Measurements from ENCODE around the gene LCE2B.
"Not testable (repeated sequence)": the region's sequence is repeated elsewhere in the genome, so short reads cannot be mapped to it uniquely, and the experiment has no call there.

Gene LCE2B, protein sequence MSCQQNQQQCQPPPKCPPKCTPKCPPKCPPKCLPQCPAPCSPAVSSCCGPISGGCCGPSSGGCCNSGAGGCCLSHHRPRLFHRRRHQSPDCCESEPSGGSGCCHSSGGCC

DNA sequence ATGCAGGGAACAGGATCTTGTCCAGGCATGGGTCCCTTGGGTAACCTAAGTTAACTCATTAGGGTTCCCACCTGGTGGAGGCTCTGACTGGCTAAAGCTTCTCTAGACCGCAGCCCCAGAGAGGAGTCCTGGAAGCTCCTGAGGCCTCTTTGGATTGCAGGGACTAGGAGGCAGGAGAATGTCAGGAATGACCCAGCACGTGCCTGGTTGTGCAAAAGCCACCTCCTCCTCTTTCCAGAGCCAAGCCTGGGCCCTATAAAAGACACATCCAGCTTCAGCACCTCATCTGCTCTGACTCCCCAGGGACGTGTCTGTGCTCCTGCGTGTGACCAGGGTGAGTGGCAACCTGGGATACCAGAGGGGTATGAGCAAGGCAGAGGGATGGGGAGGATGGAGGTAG, at the start of gene LCE2B:
Gene LCE2B, plus strand, starts transcription at position 301 of the 400 bp plus-strand sequence. CDS start 721 bp downstream, outside the sequence.
- FAIRE-seq; DNase-seq (ENCODE audit: low spot score): not testable (repeated sequence)

DNA sequence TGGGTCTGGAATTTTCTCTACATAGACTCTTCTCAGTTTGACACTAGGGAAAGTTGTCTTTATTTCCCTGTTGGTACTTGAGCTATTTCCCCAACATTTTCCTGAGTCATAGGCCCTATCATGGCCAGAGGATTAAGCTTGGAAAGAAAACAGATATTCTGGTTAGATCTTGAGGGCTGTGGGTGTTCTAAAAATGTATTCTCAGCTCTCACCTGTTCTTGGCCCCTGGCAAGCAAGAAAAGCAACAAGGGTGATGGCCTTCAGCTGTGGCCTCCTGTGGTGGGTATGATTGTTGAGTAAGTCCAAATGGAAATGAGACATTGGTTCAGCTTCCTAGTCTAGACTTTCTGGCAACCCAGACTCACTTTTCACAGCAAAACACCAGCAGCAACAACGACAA, 45.6 kb upstream of the LCE2B start:
- DNase-seq (ENCODE audit: low spot score) (no peak), FAIRE-seq (no peak)

DNA sequence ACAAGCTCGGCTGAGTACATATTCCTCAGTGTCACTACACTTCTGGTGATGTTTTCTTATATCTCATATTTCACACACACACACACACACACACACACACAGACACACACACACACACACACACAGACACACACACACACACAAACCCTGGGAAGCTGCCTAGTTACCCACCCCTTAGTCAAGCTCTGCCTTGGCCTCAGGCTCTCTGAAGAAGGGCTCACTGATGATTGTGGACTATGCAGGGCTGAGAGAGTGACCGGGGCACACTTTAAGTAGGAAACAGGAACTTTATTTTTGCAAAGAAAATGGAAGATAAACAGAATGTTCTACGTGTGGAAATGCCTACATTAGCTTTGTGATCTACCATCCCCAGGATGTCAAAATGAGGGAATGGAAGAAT, 42.0 kb upstream of the LCE2B start:
- FAIRE-seq (no peak), DNase-seq (ENCODE audit: low spot score) (no peak)

DNA sequence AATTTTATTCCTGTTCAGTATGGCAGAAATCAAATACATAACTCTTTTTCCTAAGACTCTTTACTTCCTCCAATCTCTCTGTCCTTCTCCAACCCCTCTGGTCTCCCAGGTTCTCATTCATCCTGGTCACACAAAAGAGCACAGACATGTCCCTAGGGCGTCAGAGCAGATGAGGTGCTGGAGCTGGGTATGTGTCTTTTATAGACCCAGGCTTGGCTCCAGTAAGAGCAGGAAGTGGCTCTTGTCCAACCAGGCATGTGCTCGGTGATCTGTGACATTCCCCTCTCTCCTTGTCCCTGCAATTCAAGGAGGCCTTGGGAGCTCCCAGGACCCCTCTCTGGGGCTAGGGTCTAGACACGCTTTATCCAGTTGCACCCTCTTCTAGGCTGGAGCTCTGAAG, 40.8 kb upstream of the LCE2B start:
- FAIRE-seq (no peak), DNase-seq (ENCODE audit: low spot score) (no peak)

DNA sequence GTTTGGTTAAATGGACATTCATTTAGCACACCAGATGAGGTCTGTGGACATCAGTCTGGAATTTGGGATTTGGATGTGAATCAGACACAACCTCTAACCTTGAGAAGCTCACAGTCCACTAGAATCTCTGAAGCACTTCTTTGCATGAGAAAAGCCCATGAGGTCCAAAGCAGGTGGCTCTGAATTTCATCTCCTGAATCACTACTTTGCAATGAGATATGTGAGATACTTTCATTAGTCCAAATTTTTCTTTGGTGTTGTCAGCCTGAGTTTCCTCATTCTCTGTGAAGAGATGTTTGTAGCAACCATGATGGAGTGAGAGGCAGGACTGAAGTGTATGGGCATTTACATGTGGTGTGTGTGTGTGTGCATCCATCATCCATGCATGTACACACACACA, 39.3 kb upstream of the LCE2B start:
- DNase-seq (ENCODE audit: low spot score) = no peak
- no peak for FAIRE-seq

DNA sequence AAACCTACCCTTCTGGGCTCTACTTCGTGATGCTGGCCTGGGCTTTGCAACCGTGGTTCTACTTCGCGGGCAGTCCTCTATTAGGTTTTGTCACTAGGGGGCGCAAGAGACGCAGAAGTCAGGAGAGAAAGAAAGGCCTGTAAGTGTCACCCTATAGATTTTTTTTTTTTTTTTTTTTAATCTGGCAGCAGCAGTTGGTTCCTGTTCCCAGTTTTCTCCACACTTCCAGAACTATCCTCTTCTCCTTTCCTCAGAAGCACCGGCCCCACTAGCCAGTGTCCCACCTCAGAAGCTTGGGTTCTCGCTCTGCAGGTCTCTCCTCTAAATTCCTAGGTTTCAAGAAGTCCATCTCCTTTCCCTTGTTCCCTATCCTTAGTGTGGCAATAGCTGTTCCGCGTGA, 31.8 kb upstream of the LCE2B start:
- DNase-seq (ENCODE audit: low spot score) (peak; percentile 68), FAIRE-seq (no peak)

DNA sequence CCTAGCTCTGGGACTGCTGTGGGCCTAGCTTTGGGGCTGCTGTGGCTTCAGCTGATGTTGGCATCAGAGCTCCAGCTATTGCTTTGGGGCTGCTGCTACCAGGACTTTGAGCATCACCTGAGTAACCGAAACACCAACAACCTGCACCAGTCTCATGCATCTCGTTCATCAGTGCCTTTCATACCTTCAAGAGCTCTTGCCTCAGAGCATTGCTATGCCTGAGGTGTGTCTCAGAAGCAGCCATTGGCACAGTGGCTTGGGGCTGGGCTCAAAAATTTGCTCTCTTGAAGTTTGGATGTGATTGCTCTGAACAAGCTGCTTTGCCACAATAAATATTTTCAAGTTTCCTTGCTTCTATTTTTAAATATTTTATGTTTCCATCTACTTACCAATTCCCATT, 29.5 kb upstream of the LCE2B start:
- DNase-seq (ENCODE audit: low spot score) (no peak), FAIRE-seq (no peak)

DNA sequence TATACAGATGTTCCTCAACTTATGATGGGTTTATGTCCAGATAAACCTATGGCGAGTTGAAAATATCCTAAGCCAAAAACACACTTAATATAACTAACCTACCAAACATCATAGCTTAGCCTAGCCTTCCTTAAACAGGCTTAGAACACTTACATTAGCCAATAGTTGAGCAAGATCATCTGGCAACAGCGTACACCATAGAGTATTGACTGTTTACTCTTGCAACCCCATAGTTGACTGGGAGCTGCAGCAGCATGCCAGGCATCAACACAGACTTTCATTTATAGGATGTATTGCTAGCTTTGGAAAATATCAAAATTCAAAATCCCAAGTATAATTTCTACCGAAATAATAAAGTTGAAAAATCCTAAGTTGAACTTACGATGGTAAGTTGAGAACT, 28.2 kb upstream of the LCE2B start:
- DNase-seq (ENCODE audit: low spot score) (no peak), FAIRE-seq (no peak)

DNA sequence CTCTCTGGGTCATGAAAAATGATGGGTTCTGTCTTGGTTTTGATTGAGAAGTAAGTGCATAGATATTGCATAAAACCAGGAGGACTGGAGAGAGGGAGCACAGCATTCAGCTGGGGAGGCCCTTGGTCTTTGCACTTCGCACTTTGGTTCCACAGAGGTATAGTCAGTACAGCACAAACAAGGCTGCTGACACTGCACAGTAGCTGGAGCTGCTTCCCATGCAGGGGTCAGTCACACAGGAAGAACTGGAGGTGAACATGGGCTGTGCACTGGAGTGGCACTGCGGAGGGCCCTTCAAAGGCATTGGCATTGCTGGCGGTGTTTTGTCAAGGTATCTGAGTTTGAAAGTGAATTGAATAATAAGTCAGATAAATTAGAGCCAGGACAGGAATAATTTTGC, 27.3 kb upstream of the LCE2B start:
- no peak for DNase-seq (ENCODE audit: low spot score)
- FAIRE-seq = no peak

DNA sequence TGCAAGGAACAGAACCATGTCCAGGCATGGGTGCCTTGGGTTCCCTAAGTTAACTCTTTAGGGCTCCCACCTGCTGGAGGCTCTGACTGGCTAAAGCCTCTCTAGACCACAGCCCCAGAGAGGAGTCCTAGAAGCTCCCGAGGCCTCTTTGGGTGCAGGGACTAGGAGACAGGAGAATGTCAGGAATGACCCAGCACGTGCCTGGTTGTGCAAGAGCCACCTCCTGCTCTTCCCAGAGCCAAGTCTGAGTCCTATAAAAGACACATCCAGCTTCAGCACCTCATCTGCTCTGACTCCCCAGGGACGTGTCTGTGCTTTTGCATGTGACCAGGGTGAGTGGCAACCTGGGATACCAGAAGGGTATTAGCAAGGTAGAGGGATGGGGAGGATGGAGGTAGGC, 22.8 kb upstream of the LCE2B start, which contains the start of gene LCE2D:
Gene LCE2D, plus strand, starts transcription at position 283 of the 400 bp plus-strand sequence. CDS start 726 bp downstream, outside the sequence.
- DNase-seq (ENCODE audit: low spot score) (no peak), FAIRE-seq (no peak)

DNA sequence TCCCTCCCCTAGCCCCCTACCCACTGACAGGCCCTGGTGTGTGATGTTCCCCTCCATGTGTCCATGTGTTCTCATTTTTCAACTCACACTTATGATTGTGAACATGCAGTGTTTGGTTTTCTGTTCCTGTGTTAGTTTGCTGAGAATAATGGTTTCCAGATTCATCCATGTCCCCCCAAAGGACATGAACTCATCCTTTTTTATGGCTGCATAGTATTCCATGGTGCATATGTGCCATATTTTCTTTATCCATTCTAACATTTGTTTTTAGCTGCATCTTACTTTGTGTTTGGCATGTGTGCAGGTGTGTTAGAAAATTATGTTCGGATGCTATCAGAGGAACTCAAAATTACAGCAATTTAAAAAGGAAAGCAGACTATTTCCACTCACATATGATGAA, 19.8 kb upstream of the LCE2B start:
- not testable (repeated sequence) for FAIRE-seq; DNase-seq (ENCODE audit: low spot score)

DNA sequence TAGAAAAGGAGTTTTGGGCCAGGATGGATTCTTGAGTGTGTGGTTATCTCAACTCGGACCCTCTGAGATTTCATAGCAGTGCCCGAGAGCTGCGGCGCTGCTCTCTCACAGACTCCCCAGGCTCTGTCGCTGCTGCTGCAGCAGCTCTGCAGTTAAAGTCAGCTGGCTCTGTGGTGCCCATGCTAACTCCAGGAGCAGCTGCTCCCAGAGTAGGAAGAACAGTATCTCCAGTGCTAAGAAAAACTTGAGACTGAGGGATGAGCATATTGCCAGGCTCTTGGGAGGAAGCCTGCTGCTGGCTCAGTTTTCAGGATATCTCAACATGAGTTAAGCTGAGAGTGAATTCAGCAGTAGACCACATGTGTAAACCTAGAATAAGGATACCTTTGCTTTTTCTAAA, 18.3 kb upstream of the LCE2B start:
- FAIRE-seq (no peak), DNase-seq (ENCODE audit: low spot score) (no peak)

DNA sequence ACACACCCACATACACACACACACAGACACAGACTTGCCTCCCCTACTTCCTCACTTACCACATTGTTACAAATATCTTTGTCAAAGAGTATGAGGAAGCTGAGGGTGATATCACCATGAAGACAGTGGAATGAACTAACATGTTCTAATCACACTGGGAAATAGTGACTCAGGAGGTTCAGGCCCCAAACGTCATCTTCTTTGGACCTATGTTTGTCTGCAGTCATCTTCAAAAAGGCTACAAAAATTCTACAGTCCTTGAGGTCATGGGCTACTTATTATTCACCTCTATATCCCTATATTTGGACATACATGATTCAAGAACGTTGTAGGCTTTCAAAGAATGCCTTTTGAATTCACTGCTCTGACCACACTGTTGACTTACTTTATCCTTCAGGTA, 12.9 kb upstream of the LCE2B start:
- FAIRE-seq = no peak
- no peak for DNase-seq (ENCODE audit: low spot score)

DNA sequence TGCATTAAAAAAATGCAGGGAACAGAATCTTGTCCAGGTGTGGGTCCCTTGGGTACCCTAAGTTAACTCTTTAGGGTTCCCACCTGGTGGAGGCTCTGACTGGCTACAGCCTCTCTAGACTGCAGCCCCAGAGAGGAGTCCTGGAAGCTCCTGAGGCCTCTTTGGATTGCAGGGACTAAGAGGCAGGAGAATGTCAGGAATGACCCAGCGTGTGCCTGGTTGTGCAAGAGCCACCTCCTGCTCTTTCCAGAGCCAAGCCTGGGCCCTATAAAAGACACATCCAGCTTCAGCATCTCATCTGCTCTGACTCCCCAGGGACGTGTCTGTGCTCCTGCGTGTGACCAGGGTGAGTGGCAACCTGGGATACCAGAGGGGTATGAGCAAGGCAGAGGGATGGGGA, 10.9 kb upstream of the LCE2B start, which contains the start of gene LCE2C:
Gene LCE2C, plus strand, starts transcription at position 297 of the 400 bp plus-strand sequence. CDS start 737 bp downstream, outside the sequence.
- not testable (repeated sequence) for FAIRE-seq; DNase-seq (ENCODE audit: low spot score)

DNA sequence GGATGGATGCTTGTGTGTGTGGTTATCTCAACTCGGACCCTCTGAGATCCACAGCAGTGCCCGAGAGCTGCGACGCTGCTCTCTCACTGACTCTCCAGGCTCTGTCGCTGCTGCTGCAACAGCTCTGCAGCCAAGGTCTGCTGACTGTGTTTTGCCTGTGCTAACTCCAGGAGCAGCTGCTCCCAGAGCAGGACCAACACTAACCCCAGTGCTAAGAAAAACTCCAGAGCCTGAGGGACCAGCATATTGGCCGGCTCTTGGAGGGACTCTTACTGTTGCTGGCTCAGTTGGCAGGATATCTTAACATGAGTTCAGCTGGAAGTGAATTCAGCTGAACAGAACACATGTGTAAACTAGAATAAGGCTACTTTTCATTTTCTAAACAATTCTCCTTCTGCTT, 6.5 kb upstream of the LCE2B start:
- no peak for FAIRE-seq
- no peak for DNase-seq (ENCODE audit: low spot score)

DNA sequence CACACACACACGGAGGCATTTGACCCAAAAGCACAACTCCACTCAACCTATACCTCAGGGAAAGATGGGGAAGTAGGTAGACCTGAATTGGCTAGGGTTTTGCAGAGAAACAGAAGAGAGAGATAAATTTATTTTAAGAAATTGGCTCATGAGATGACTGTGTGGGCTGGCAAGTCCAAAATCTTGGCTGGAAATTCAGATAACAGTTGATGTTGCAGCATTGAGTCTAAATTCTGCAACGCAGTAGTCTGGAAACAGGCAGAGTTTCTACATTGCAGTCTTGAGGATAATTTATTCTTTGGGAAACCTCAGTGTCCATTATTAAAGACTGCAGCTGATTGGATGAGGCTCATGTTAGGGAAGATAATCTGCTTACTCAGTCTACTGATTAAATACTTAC, 4.3 kb upstream of the LCE2B start:
- DNase-seq (ENCODE audit: low spot score) (no peak), FAIRE-seq (no peak)

DNA sequence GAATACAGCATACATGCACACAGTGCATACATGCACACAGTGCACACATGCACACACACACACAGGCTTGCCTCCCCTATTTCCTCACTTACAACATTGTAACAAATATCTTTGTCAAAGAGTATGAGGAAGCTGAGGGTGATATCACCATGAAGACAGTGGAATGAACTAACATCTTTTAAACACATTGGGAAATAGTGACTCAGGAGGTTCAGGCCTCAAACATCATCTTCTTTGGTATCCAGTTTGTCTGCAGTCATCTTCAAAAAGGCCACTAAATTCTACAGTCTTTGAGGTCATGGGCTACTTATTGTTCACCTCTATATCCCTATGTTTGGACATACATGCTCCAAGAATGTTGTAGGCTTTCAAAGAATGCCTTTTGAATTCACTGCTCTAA, 2.1 kb upstream of the LCE2B start:
- no peak for DNase-seq (ENCODE audit: low spot score)
- no peak for FAIRE-seq

DNA sequence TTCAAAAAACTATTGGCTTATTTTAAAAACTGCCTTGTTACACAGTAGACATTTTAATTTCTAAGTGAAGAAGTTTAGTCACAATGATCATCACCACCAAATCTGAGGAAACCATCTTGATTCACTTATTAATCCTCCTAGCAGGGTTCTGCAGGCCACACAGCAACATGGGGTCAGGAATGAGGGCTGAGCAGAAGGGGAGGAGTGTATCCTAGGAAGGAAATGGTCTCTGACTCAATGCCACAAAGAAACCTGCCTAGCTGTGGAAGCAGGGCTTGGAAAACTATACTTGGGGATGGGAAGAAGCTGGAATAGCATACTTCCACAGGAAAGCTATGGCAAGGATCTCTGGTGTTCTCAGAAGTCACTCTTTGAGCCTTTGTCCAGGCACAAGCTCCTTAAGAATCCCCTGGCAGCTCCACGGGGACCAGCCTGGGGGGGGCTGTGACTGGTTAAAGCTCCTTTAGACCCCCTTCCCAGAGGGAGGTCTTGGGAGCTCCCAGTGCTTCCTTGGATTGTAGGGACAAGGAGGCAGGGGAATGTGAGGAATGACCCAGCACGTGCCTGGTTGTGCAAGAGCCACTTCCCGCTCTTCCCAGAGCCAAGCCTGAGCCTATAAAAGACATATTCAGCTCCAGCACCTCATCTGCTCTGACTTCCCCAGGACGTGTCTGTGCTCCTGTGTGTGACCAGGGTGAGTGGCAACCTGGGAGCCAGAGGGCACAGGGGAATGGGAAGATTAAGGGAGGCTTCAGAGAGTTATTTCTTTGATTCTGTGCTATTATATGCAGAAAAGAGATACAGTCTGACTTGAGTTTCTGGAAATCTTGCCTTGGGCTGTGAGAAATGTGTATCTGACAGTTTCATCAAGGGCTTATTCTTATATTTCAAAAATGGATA, 12.0 kb downstream of the LCE2B start, which contains the start of gene LCE2A:
Gene LCE2A, plus strand, starts transcription at position 645 of the 900 bp plus-strand sequence. CDS start 557 bp downstream, outside the sequence.
- DNase-seq (ENCODE audit: low spot score) = no peak
- no peak for FAIRE-seq

DNA sequence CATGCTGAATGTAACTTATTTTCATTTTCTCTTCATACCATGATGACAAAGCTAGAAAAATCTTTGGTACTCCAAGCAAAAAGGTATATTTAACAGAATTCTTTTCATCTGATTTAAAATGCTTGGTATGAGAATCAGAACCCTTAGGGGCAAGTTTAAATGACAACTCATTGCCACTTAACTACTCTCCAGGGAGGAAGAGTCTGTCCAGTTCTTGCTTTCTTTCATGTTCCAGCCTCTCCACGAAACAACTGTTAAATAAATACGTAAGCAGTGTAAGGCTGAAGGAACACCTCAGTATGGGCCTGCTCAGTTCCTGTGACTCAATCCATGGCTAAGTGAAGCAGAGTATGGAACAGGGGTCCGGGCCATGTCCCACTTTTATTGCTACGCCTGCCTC, 13.8 kb downstream of the LCE2B start:
- no peak for DNase-seq (ENCODE audit: low spot score)
- no peak for FAIRE-seq

DNA sequence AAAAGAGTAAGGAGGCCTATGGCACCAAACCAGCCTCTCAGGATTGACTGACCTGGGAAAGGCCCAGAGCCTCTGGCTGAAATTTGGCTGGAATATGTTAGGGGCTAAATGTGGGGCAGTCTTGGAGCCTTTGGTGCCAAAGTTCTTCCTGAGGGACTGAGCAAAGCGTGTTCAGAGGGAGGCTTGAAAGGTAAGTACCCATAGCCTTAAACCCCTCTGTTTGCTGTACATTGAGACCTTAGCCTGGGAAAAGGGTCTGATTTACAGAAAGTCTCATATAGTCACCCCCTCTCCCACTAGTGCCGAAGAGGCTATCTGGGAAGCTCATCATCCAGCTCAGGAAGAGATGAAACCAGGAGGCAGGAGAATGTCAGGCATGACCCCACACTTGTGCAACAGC, 21.9 kb downstream of the LCE2B start, which contains the start of gene LCE4A:
Gene LCE4A, plus strand, starts transcription at position 301 of the 400 bp plus-strand sequence. CDS start 916 bp downstream, outside the sequence.
- FAIRE-seq = no peak

DNA sequence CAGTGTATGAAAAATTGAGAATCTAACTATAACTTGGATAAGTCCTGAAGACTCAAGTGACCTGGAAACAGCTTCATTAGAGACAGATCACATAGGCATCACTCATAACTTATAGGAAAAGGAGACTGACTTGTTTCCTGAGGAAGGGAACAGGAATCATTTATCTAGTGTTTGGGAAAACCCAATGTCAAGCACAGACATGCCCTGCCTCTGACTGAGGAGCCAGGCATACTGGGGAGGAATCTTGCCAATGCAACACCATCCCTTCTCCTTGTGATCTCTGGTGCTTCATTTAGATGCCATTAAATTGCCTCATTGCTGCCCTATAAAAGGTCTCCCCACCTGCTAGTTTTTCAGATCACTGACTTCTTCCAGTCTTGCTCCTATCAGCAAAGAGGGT, 32.3 kb downstream of the LCE2B start:
- FAIRE-seq (no peak), DNase-seq (ENCODE audit: low spot score) (no peak)

More for the DNA sequence above, 21.9 kb downstream of the LCE2B start, which contains the start of gene LCE4A:
- DNase-seq (ENCODE audit: low spot score) = no peak

DNA sequence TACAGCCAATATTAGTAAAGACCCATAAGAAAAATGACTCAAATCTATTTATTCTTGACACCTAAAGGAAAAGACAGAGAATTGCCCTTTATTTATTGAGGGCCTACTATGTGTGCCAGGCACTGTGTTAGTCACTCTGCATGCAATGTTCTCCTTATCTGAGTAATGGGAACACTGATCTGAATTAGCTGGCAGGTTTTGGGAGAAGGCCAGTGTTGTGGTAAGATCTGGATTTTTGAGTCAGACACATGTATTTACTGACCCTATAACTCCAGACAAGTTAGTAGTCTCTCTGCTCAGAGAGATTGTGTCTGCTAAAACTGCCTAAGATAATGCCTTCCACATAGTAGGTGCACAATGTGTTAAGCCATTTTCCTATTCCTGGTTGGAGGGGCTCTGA, 39.3 kb downstream of the LCE2B start:
- DNase-seq (ENCODE audit: low spot score) = no peak
- no peak for FAIRE-seq

Measured in urothelium cell line (cell line).